ENCODE data around the gene HIPK2.

The HIPK2 gene

GRCh38 chr7:139823959-139824521 is 46.2 kb upstream of the HIPK2 start:
- Histone ChIP-seq H3K36me3 (ENCODE audit: insufficient read depth, low read length) (no peaks in the 10 kb centered on the region), H3K4me3 (ENCODE audit: low read length, poor library complexity, severe bottlenecking) (no peak overlapping the region), H3K79me2 (ENCODE audit: insufficient read depth, low read length) (no peaks in the 10 kb centered on the region), H3K27me3 (ENCODE audit: insufficient read depth, low read length, poor library complexity, severe bottlenecking) (no peaks in the 10 kb centered on the region), H2AFZ (ENCODE audit: low read length) (no peak overlapping the region), H3K4me2 (ENCODE audit: low read depth, low read length, poor library complexity, severe bottlenecking) (no peak overlapping the region), H4K20me1 (ENCODE audit: insufficient read depth, low read length, poor library complexity, severe bottlenecking) (no peaks in the 10 kb centered on the region), H3K9me2 (replicated peaks; ENCODE audit: low read depth, low read length) (no peaks in the 10 kb centered on the region), H3K4me1 (ENCODE audit: insufficient read depth, low read length, poor library complexity, severe bottlenecking) (peaks cover 12% of the 10 kb centered on the region), H3K9ac (ENCODE audit: low read depth, low read length, poor library complexity, severe bottlenecking) (no peak overlapping the region), H3K9me3 (ENCODE audit: insufficient read depth, low read depth, low read length) (no peaks in the 10 kb centered on the region), H3F3A (ENCODE audit: low read depth) (no peaks in the 10 kb centered on the region)
- TF ChIP-seq CTCF (conservative IDR thresholded peaks at IDR 0.05; ENCODE audit: low read length) = no peak
- TF ChIP-seq EZH2phosphoT487 (IDR thresholded peaks at IDR 0.05; ENCODE audit: borderline replicate concordance) = no peak

- Histone ChIP-seq H3F3A (ENCODE audit: low read depth) (no peaks in the 10 kb centered on the region), H3K4me3 (ENCODE audit: low read length, poor library complexity, severe bottlenecking) (no peak overlapping the region), H3K36me3 (ENCODE audit: insufficient read depth, low read length) (no peaks in the 10 kb centered on the region)
Measured at GRCh38 chr7:139822855-139823254, 45.1 kb upstream of the HIPK2 start.

GRCh38 chr7:139821349-139822105 is 43.7 kb upstream of the HIPK2 start:
- no peak overlapping the region for H3K4me3 ChIP-seq (ENCODE audit: low read length, poor library complexity, severe bottlenecking)
- H3K27me3 ChIP-seq (ENCODE audit: insufficient read depth, low read length, poor library complexity, severe bottlenecking) = no peaks in the 10 kb centered on the region
- no peak for TF ChIP-seq EZH2phosphoT487 (IDR thresholded peaks at IDR 0.05; ENCODE audit: borderline replicate concordance)
- no peak for TF ChIP-seq CTCF (conservative IDR thresholded peaks at IDR 0.05; ENCODE audit: low read length)
- H4K20me1 ChIP-seq (ENCODE audit: insufficient read depth, low read length, poor library complexity, severe bottlenecking) = no peaks in the 10 kb centered on the region
- H3K79me2 ChIP-seq (ENCODE audit: insufficient read depth, low read length) = no peaks in the 10 kb centered on the region
- H3K4me2 ChIP-seq (ENCODE audit: low read depth, low read length, poor library complexity, severe bottlenecking) = no peak overlapping the region
- H3F3A ChIP-seq (ENCODE audit: low read depth) = no peaks in the 10 kb centered on the region
- H2AFZ ChIP-seq (ENCODE audit: low read length) = no peak overlapping the region
- no peaks in the 10 kb centered on the region for H3K36me3 ChIP-seq (ENCODE audit: insufficient read depth, low read length)
- H3K9ac ChIP-seq (ENCODE audit: low read depth, low read length, poor library complexity, severe bottlenecking) = no peak overlapping the region
- peaks cover 5% of the 10 kb centered on the region for H3K4me1 ChIP-seq (ENCODE audit: insufficient read depth, low read length, poor library complexity, severe bottlenecking)
- no peaks in the 10 kb centered on the region for H3K9me2 ChIP-seq (replicated peaks; ENCODE audit: low read depth, low read length)
- no peaks in the 10 kb centered on the region for H3K9me3 ChIP-seq (ENCODE audit: insufficient read depth, low read depth, low read length)

More at GRCh38 chr7:139822855-139823254, 45.1 kb upstream of the HIPK2 start:
- Histone ChIP-seq H3K9me2 (replicated peaks; ENCODE audit: low read depth, low read length) (no peaks in the 10 kb centered on the region), H3K9ac (ENCODE audit: low read depth, low read length, poor library complexity, severe bottlenecking) (no peak overlapping the region), H3K9me3 (ENCODE audit: insufficient read depth, low read depth, low read length) (no peaks in the 10 kb centered on the region), H4K20me1 (ENCODE audit: insufficient read depth, low read length, poor library complexity, severe bottlenecking) (no peaks in the 10 kb centered on the region), H3K27me3 (ENCODE audit: insufficient read depth, low read length, poor library complexity, severe bottlenecking) (no peaks in the 10 kb centered on the region), H2AFZ (ENCODE audit: low read length) (no peak overlapping the region), H3K79me2 (ENCODE audit: insufficient read depth, low read length) (no peaks in the 10 kb centered on the region), H3K4me2 (ENCODE audit: low read depth, low read length, poor library complexity, severe bottlenecking) (no peak overlapping the region), H3K4me1 (ENCODE audit: insufficient read depth, low read length, poor library complexity, severe bottlenecking) (peaks cover 5% of the 10 kb centered on the region)
- TF ChIP-seq CTCF (conservative IDR thresholded peaks at IDR 0.05; ENCODE audit: low read length) = no peak
- no peak for TF ChIP-seq EZH2phosphoT487 (IDR thresholded peaks at IDR 0.05; ENCODE audit: borderline replicate concordance)
